Measurements from ENCODE around the gene GPR15.

- TF ChIP-seq CTCF (conservative IDR thresholded peaks at IDR 0.05 in 1 of 2, IDR thresholded peaks at IDR 0.05 in 1 of 2; ENCODE audit: low read depth in 1 of 2, low read length in 2 of 2) (no peak), EZH2 (IDR thresholded peaks at IDR 0.05; ENCODE audit: low read length, missing control alignments) (no peak)
Observed at GRCh38 chr3:98581474-98581873, 49.7 kb downstream of the GPR15 start.

All from fibroblast of lung (primary cell).